Suprapubic skin (tissue), 4 donors: Measurements from ENCODE around the gene CNFN. TPM values are rescaled to one million over a fixed set of nuclear protein-coding genes. Genes with fewer than 3 reads are reported as not detected.

Experiments used
- DNase-seq, 2 donors: peaks; one replicate each; pipeline ENCODE4 v3.0.0-alpha.2; 2019; ENCODE audit warnings: low spot score in 2 of 2
- H3K27ac ChIP-seq: fragments of 200-600 bp; sonication (generic); one replicate; pipeline ENCODE4 v1.5.1; 2019
- H3K27me3 ChIP-seq: fragments of 200-600 bp; sonication (generic); one replicate; pipeline ENCODE4 v1.5.1; 2019
- H3K36me3 ChIP-seq: fragments of 200-600 bp; sonication (generic); one replicate; pipeline ENCODE4 v1.5.1; 2019
- H3K4me1 ChIP-seq: fragments of 200-600 bp; sonication (generic); one replicate; pipeline ENCODE4 v1.5.1; 2019
- H3K4me3 ChIP-seq: fragments of 200-600 bp; sonication (generic); one replicate; pipeline ENCODE4 v1.5.1; 2019; ENCODE audit warnings: mild to moderate bottlenecking
- H3K9me3 ChIP-seq: fragments of 200-600 bp; sonication (generic); one replicate; pipeline ENCODE4 v1.5.1; 2019
- EP300 ChIP-seq: sonication (generic); formaldehyde crosslinking; IDR thresholded peaks from one replicate; pipeline ENCODE4 v1.6.1; 2017; ENCODE audit warnings: antibody characterized with exemption
- POLR2A ChIP-seq, 2 donors: fragments of 450-650 bp; IDR thresholded peaks; one replicate each; pipeline ENCODE4 v1.6.1; 2017; ENCODE audit warnings: antibody characterized with exemption in 2 of 2, mild to moderate bottlenecking in 2 of 2, moderate library complexity in 2 of 2
- POLR2AphosphoS5 ChIP-seq, 3 donors: sonication (generic); formaldehyde crosslinking; IDR thresholded peaks; one replicate each; pipeline ENCODE4 v1.6.1; 2017; ENCODE audit warnings: antibody characterized with exemption in 3 of 3
- WGBS: methylation state at CpG from one replicate; pipeline ENCODE4 v1.1.5; 2018; 5-methylcytosine and 5-hydroxymethylcytosine counted together
- total RNA-seq, 4 donors: library from RNA; depleted of rRNA; stranded (reverse); fragments of >200 nt; gene quantifications; one replicate each; pipeline ENCODE4 v1.1.0, GENCODE V29; 2016
- TF ChIP-seq, protein P1 (sequence below), 2 donors: fragments of 200-600 bp in 1 of 2; fragments of 450-650 bp in 1 of 2; sonication (generic) in 1 of 2; IDR thresholded peaks; one replicate each; pipeline ENCODE4 v1.5.1; 2016 to 2019; ENCODE audit warnings: antibody characterized with exemption in 2 of 2, mild to moderate bottlenecking in 1 of 2, moderate library complexity in 1 of 2

CNFN gene
- total RNA-seq, 4 donors from 2014 or later, result 52.9 to 364 (median 353) TPM

DNA sequence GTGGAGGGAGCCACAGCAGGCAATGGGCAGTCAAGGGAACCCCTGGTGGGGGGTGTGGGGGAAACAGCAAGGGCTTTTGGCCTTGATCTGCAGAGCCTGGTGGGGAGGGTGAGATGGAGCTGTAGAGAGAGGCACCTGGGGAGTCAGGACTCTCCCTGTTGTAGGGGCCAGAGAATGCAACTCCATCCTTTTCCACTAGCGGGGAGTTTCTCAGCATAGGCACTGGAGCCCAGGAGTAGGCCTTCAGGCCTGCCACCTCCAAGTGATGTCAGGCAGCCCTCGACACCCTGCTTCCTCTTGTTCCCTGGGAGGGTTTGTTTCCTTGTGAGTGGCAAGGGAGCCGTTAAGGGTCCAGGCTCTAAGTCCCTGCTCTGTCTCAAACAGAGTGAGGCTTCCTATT is 39.7 kb downstream of the CNFN start:
- 93% methylated on average over 3 of the region's 3 CpGs for WGBS
- Histone ChIP-seq H3K27me3 (no peaks in the 10 kb centered on the region), H3K4me3 (no peak overlapping the region), H3K9me3 (no peaks in the 10 kb centered on the region), H3K4me1 (no peaks in the 10 kb centered on the region), H3K36me3 (peaks cover 54% of the 10 kb centered on the region), H3K27ac (no peak overlapping the region)
- DNase-seq, result no peak
- TF ChIP-seq, protein P1, sequence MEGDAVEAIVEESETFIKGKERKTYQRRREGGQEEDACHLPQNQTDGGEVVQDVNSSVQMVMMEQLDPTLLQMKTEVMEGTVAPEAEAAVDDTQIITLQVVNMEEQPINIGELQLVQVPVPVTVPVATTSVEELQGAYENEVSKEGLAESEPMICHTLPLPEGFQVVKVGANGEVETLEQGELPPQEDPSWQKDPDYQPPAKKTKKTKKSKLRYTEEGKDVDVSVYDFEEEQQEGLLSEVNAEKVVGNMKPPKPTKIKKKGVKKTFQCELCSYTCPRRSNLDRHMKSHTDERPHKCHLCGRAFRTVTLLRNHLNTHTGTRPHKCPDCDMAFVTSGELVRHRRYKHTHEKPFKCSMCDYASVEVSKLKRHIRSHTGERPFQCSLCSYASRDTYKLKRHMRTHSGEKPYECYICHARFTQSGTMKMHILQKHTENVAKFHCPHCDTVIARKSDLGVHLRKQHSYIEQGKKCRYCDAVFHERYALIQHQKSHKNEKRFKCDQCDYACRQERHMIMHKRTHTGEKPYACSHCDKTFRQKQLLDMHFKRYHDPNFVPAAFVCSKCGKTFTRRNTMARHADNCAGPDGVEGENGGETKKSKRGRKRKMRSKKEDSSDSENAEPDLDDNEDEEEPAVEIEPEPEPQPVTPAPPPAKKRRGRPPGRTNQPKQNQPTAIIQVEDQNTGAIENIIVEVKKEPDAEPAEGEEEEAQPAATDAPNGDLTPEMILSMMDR (IDR thresholded peaks at IDR 0.05), result no peak
- TF ChIP-seq EP300 (no peak), POLR2AphosphoS5 (IDR thresholded peaks at IDR 0.05) (no peak), POLR2A (IDR thresholded peaks at IDR 0.05) (no peak)

- Histone ChIP-seq H3K4me1 (no peaks in the 10 kb centered on the region), H3K27ac (no peak overlapping the region), H3K36me3 (peaks cover 58% of the 10 kb centered on the region), H3K27me3 (no peaks in the 10 kb centered on the region), H3K4me3 (no peak overlapping the region), H3K9me3 (no peaks in the 10 kb centered on the region)
- TF ChIP-seq POLR2A (IDR thresholded peaks at IDR 0.05), result no peak
- TF ChIP-seq POLR2AphosphoS5 (IDR thresholded peaks at IDR 0.05), result no peak
- TF ChIP-seq EP300, result no peak
- TF ChIP-seq, protein P1 (IDR thresholded peaks at IDR 0.05), result no peak
- no peak for DNase-seq
- WGBS, result 91% methylated on average over 8 of the region's 14 CpGs
Measured at GRCh38 chr19:42349378-42350107, 40.6 kb downstream of the CNFN start.

- Histone ChIP-seq H3K4me1 (no peaks in the 10 kb centered on the region), H3K36me3 (peaks cover 56% of the 10 kb centered on the region), H3K9me3 (no peaks in the 10 kb centered on the region), H3K27me3 (no peaks in the 10 kb centered on the region), H3K4me3 (no peak overlapping the region), H3K27ac (no peak overlapping the region)
- DNase-seq, result no peak
- no peak for TF ChIP-seq EP300
- TF ChIP-seq POLR2AphosphoS5 (IDR thresholded peaks at IDR 0.05), result no peak
- no peak for TF ChIP-seq POLR2A (IDR thresholded peaks at IDR 0.05)
- TF ChIP-seq, protein P1 (IDR thresholded peaks at IDR 0.05), result no peak
- WGBS, result 99% methylated on average over 13 of the region's 14 CpGs
Measured at GRCh38 chr19:42348211-42348610, 41.9 kb downstream of the CNFN start.

DNA sequence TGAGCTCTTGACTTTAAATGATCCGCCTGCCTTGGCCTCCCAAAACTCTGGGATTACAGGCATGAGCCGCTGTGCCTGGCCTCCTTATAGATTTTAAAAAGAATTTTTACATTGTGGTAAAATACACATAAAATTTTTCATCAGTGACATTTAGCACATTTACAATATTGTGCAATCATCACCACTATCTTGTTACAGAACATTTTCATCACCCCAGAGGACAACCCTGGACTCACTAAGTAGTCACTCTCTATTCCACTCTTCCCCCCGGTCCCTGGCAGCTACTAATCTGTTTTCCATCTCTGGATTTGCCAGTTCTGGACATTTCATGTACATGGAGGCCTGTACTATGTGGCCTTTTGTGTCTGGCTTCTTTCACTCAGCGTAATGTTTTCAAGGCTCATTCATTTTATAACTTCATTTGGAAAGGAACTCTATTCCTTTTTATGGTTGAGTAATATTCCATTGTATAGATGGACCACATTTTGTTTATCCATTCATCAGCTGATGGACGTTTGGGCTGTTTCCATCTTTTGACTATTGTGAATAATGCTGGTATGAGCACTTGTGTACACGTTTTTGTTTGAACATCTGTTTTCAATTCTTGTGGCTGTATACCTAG is 44.8 kb downstream of the CNFN start:
- no peak overlapping the region for H3K27ac ChIP-seq
- no peaks in the 10 kb centered on the region for H3K9me3 ChIP-seq
- TF ChIP-seq EP300 (no peak), POLR2AphosphoS5 (IDR thresholded peaks at IDR 0.05) (no peak), POLR2A (IDR thresholded peaks at IDR 0.05) (no peak)
- TF ChIP-seq, protein P1 (IDR thresholded peaks at IDR 0.05), result no peak
- no peaks in the 10 kb centered on the region for H3K4me1 ChIP-seq
- H3K36me3 ChIP-seq, result peaks cover 46% of the 10 kb centered on the region
- DNase-seq, result no peak
- no peak overlapping the region for H3K4me3 ChIP-seq
- WGBS, result 87% methylated on average over 6 of the region's 6 CpGs
- no peaks in the 10 kb centered on the region for H3K27me3 ChIP-seq

- no peak for TF ChIP-seq POLR2AphosphoS5 (IDR thresholded peaks at IDR 0.05)
- no peak for TF ChIP-seq POLR2A (IDR thresholded peaks at IDR 0.05)
- Histone ChIP-seq H3K27me3 (no peaks in the 10 kb centered on the region), H3K4me1 (no peaks in the 10 kb centered on the region), H3K36me3 (peaks cover 48% of the 10 kb centered on the region), H3K4me3 (no peak overlapping the region), H3K27ac (no peak overlapping the region), H3K9me3 (no peaks in the 10 kb centered on the region)
- 88% methylated on average over 18 of the region's 18 CpGs for WGBS
- DNase-seq, result no peak
Measured at GRCh38 chr19:42344336-42344893, 45.7 kb downstream of the CNFN start.
